Kidney epithelial cell (primary cell): ENCODE measurements around the gene GIPC1. TPM values are rescaled to one million over a fixed set of nuclear protein-coding genes. Genes with fewer than 3 reads are reported as not detected.
"Not testable (repeated sequence)": the region's sequence is repeated elsewhere in the genome, so short reads cannot be mapped to it uniquely, and the experiment has no call there.

Experiments
- DNase-seq: peaks from one replicate; pipeline ENCODE4 v3.0.0-alpha.2; 2010; ENCODE audit warnings: low read depth
- H3K27me3 ChIP-seq: 2 replicates; pipeline ENCODE4 v1.6.0; 2011; ENCODE audit warnings: low read length; ENCODE audit not compliant: control insufficient read depth, insufficient read depth
- H3K36me3 ChIP-seq: 2 replicates; pipeline ENCODE4 v1.5.1; 2011; ENCODE audit warnings: low read length; ENCODE audit not compliant: control insufficient read depth, insufficient read depth
- H3K4me3 ChIP-seq: 2 replicates; pipeline ENCODE4 v1.5.1; 2011; ENCODE audit warnings: low read depth, mild to moderate bottlenecking, control low read depth, low read length
- total RNA-seq: library from RNA; depleted of rRNA; stranded (reverse); fragments of >200 nt; gene quantifications from 2 replicates; pipeline ENCODE4 v1.2.3, GENCODE V29; 2015
- TF ChIP-seq, protein P1 (sequence below): IDR thresholded peaks from 2 replicates; pipeline ENCODE4 v1.5.1; 2011; ENCODE audit warnings: mild to moderate bottlenecking, moderate library complexity, low read length, control low read depth, inconsistent platforms; ENCODE audit not compliant: insufficient read depth, poor library complexity, severe bottlenecking

The GIPC1 gene, protein sequence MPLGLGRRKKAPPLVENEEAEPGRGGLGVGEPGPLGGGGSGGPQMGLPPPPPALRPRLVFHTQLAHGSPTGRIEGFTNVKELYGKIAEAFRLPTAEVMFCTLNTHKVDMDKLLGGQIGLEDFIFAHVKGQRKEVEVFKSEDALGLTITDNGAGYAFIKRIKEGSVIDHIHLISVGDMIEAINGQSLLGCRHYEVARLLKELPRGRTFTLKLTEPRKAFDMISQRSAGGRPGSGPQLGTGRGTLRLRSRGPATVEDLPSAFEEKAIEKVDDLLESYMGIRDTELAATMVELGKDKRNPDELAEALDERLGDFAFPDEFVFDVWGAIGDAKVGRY
- 188 and 222 TPM in 2 replicates for total RNA-seq

DNA sequence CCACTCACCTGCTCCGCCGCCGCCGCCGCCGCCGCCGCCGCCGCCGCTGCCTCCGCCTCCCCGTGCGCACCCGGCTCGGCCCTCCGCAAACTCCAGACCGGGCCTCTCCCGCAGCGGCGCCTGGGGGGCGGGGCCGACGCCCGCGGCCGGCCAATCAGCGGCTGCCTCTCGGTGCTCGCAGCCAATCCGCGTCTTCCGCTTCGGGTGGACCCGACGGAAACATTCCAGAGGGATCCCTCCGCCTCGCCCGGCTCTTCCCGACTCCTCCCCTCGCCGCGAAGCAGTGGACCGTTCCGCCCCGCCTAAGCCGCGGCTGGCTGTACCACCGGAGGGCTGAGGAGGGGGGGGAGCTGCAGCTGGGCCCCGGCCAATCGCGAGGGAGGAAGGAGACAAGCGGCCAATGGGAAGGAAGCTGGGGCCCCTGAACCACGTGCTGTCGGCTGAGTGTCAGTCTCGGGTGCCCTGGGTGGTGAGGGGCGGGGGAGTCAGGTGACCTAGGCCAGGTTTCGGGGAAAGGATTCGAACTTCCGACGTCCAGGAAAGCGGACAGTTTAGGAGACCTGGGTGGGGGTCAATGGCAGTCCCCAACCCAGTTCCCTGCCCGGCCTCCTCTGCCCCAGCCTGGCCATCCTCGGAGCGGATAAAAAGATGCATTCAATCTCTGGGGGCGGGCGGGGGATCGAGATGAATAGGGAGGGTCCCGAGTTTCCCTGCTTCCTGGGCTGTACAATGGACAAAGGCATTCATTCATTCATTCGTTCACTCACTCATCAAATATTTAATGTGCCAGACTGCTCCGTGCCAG, at the start of gene GIPC1:
TSS of gene GIPC1 (minus strand) at position 99 of the 805 bp plus-strand sequence. CDS start 13,151 bp downstream, outside the sequence.
- no peaks in the 10 kb centered on the region for H3K27me3 ChIP-seq
- DNase-seq = peak; percentile 82
- H3K36me3 ChIP-seq = peaks cover 2% of the 10 kb centered on the region
- peak within 1 kb of the TSS; percentile 79 for H3K4me3 ChIP-seq
- TF ChIP-seq, protein P1, sequence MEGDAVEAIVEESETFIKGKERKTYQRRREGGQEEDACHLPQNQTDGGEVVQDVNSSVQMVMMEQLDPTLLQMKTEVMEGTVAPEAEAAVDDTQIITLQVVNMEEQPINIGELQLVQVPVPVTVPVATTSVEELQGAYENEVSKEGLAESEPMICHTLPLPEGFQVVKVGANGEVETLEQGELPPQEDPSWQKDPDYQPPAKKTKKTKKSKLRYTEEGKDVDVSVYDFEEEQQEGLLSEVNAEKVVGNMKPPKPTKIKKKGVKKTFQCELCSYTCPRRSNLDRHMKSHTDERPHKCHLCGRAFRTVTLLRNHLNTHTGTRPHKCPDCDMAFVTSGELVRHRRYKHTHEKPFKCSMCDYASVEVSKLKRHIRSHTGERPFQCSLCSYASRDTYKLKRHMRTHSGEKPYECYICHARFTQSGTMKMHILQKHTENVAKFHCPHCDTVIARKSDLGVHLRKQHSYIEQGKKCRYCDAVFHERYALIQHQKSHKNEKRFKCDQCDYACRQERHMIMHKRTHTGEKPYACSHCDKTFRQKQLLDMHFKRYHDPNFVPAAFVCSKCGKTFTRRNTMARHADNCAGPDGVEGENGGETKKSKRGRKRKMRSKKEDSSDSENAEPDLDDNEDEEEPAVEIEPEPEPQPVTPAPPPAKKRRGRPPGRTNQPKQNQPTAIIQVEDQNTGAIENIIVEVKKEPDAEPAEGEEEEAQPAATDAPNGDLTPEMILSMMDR = no peak

DNA sequence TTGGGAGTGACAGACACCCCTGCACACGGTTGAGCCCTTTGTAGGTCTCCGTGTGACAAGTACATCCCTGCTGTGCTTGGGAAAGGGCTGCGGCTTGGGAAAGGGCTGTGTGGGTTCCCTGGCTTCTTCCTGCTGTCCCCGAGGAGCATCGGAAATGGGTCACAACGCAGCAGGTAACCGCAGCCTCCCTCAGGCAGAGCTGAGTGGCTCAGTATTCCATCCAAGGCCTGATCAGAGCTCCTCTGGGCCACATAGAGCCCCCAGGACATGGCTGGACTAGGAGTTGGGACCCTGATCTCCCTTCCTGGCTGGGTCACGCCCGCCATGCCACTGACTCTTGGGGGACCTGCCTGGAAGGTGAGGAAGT, 49.8 kb upstream of the GIPC1 start:
- no peaks in the 10 kb centered on the region for H3K27me3 ChIP-seq
- no peak overlapping the region for H3K4me3 ChIP-seq
- H3K36me3 ChIP-seq = no peaks in the 10 kb centered on the region
- DNase-seq = no peak
- TF ChIP-seq, protein P1 = no peak

DNA sequence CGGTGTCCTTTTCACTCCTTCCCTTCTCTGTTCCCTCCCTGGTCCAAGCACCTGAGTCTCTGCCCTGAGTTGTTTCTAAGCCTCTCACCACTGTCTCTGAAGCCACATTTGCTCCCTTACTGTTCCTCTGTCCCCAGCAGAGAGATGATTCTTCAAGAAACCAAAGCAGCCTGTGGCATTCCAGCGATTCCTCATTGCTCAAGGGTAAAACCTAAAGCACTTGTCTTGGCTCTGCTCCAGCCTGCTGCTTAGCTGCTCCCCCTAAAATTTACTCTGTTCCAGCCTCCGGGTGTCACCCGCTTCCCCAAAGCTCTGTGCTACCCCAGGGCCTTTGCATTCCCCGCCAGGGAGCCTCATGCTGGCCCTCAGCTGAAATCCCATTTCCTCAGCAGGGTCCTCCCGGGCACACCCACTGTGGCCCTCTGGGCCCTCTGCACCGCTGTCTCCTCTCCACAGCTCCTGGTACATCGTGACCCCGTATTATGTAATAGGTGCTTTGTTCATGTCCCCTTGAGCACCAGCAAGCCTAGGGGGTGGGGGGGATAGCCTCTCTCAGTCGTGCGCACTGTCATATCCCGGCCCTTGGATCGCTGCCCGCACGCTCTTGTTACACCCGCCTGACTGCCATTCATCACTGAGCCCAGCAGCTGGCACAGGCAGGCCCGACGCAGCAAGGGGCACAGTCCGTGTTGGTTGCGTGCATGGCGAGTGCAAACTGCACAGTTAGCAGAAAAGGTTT, 49.2 kb upstream of the GIPC1 start:
- DNase-seq = no peak
- no peaks in the 10 kb centered on the region for H3K27me3 ChIP-seq
- TF ChIP-seq, protein P1 = no peak
- H3K36me3 ChIP-seq = no peaks in the 10 kb centered on the region
- no peak overlapping the region for H3K4me3 ChIP-seq

DNA sequence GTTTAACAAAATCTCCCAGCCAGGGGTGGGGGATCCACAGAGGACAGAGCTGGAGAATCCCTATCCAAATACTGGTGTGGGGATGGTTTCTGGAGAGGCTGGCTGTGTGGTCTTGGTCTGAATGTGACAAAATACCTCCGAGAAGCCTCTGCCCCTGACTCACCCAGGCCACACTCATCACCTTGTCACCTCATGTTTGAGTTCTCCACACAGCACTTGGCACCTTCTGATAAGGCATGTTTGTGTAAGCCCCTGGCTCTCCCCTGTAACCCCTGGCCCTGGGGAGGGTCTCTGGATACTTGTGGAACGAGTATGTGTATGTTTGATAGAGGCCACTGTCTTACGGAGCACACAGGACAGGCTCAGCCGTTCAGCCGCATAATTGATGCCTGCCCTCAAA, 48.1 kb upstream of the GIPC1 start:
- TF ChIP-seq, protein P1 = no peak
- Histone ChIP-seq H3K27me3 (no peaks in the 10 kb centered on the region), H3K36me3 (no peaks in the 10 kb centered on the region), H3K4me3 (no peak overlapping the region)
- no peak for DNase-seq

DNA sequence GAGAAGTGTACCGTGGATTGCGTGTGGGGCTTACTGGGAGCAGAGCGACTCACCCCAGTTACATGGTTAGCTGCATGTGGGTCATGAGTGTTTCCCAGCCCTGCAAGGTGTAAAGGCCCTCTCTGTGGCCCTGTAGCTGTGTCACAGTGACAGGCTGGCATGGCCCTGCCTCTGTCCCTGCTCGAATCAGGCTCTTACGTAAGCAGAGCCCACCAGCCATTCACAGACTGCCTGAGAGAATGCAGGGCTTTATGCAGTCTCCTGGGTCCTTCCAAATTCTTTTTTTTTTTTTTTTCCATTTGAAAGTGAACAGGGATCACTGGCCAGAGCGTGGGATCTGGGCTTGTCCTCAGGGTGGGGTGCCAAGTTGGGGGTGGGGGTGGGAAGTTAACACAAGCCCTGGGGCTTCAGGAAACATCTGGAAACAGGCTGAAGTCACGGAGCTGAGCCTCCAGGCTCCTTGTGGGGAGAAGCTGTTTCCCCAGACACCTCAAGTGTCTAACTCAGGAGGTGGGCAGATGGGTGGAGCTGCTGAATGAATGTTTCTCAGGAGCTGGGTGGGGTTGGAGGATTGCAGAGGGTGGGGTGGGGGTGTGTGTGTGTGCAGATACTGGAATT, 46.9 kb upstream of the GIPC1 start:
- DNase-seq = no peak
- no peak overlapping the region for H3K4me3 ChIP-seq
- TF ChIP-seq, protein P1 = no peak
- H3K27me3 ChIP-seq = no peaks in the 10 kb centered on the region
- H3K36me3 ChIP-seq = no peaks in the 10 kb centered on the region

DNA sequence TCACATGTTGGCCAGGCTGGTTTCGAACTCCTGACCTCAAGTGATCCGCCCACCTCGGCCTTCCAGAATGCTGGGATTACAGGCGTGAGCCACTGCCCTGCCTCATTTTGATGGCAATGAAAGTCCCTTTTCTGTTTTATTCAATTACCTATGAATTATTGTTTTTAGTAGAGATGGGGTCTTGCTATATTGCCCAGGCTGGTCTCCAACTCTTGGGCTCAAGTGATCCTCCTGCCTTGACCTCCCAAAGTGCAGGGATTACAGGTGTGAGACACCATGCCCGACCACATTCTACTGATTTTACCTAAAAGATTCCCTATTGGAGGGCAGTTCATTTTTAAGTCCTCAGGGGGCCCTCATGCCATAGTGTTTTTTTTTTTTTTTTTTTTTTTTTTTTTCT, 46.1 kb upstream of the GIPC1 start:
- not testable (repeated sequence) for H3K4me3 ChIP-seq, DNase-seq, H3K27me3 ChIP-seq, H3K36me3 ChIP-seq
